GM19438 (cell line): Measurements from ENCODE around the gene PGM5.
A peak's percentile ranks its signal among the peaks of the same experiment; 100 is the strongest.
"Not testable (repeated sequence)": the region's sequence is repeated elsewhere in the genome, so short reads cannot be mapped to it uniquely, and the experiment has no call there.

Source experiments
- ATAC-seq: cut with Tn5 transposase; IDR thresholded peaks from one replicate; pipeline ENCODE4 v1.9.1; 2021; ENCODE audit warnings: low read depth; ENCODE audit not compliant: unreplicated experiment

PGM5 gene

DNA sequence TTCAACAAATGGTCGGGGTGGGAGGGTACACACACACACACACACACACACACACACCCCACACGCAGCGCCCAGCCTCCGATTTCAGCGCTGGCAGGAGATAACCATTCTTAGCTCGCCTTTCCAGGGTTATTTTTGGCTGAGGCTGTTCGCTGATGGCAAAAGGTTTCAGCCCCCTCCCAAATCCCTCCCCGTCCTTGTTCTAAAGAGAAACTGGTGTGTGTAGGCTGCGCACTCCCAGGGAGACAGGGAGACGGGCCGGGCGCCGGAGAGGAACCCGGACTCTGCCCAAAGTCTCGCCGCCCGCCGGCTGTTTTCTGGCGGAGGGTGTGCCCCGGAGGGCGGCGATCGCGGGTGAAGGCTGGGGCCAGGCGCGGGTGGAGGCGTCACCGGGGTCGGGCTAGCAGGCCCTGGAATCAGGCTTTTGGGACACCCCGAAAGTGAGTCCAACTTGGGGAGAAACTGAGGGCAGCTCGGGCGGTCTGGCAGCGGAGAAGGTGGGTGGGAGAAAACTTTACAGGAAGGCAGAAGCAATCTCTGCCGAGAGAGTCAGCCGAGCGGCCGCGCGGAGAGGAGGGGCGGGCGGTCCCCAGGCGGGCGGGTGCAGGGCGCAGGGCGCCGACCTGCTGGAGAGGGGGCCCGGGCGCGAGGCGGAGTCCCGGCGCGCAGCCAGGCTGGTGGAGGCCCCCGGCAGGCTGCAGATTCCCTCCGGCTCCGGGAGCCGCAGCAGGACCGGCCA is at the start of gene PGM5:
TSS of gene PGM5 (plus strand) at position 232 of the 739 bp plus-strand sequence. CDS start 517 bp downstream, outside the sequence.
- peak; percentile 56 for ATAC-seq

- not testable (repeated sequence) for ATAC-seq
These were observed 49.3 kb upstream of the PGM5 start for GRCh38 chr9:68307127-68307526.

DNA sequence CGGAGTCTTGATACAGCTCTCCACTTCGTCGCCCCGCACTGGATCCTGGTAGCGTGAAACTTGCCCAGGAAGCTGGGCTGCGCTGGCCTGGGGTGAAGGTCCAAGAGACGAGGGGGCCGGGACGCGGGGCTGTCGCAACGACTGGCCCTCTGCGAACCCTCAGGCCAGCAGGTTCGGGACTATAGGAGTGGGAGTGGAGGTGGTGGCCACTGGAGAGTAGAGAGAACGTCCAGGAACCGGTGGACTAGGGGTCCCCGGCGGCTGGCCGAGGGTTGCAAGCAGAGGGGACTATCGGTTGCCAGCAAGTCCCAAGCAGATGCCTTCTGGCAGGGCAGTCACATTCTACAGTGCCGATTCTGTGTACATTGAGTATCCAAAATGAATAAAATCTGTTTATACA is 48.8 kb upstream of the PGM5 start:
- ATAC-seq = not testable (repeated sequence)

DNA sequence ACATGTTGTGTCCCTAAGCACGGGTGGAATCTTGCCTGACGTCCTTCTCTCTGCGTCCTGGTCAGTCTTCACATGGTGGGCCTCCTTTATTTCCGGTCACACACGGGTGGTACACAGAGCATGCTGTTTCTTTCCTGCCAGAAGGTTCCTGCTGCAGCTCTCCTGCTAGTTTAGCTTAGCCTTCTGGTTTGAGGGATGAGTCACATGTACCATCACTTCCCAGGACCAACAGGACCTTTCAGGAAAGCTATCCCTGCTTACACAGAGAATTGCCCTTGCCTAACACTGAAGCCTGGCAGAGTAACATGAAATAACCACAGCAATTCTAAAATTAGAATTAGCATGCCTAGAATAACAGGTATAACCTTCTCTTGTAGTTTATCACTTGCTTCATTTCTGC is 45.2 kb upstream of the PGM5 start:
- ATAC-seq = not testable (repeated sequence)

- ATAC-seq = not testable (repeated sequence)
These were observed 38.2 kb upstream of the PGM5 start for GRCh38 chr9:68318209-68318608.

- ATAC-seq = not testable (repeated sequence)
These were observed 32.7 kb upstream of the PGM5 start for GRCh38 chr9:68323749-68324148.

DNA sequence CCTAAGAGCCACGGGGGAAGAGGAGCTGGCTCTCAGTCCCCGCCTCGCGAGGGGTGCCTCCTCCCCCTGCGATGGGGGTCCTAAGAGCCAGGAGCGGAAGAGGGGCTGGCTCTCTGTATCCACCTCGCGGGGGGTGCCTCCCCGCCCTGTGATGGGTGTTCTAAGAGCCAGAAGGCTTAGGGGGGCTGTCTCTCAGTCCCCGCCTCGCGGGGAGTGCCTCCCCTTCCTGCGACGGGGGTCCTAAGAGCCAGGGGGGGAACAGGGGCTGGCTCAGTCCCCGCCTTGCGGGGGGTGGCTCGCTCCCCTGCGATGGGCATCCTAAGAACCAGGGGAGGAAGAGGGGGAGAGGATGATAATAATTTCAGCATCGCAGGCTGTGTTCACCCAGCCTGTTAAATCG is 31.9 kb upstream of the PGM5 start:
- ATAC-seq = not testable (repeated sequence)

DNA sequence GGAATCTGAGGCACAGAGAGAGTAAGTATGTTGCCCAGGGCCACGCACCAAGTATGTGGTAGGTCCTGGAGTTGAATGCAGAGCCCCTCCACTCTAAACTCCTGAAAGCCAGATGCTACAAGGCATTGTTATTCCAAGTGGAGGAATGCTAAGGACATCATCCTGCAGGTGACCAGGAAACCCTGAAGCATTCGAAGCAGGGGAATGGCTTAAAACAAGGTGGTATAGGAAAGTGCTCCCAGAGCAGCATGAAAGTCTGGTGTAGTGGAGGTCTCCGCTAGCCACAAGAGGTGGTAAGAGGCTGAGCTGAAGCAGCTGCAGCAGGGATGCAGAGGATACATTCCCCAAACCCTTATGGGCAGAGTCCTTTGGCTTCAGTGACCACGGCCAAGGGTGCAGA is 27.3 kb upstream of the PGM5 start:
- ATAC-seq = not testable (repeated sequence)

GRCh38 chr9:68330531-68331173 is 25.8 kb upstream of the PGM5 start:
- not testable (repeated sequence) for ATAC-seq

DNA sequence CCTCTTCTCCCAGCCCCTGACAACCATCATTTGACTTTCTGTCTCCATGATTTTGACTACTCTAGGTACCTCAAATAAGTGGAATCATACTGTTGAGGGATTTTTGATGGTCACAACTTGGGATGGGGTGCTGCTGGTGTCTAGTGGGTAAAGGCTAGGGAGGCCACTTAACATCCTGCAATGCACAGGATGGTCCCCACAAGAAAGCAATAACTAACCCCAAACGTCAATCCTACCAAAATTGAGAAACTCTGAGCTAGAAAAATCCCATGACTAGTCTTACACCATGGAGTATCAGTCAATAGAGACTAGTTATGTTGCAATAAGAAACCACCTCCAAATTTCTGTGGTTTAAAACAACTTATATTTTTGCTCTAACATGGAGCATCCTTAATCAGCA is 24.3 kb upstream of the PGM5 start:
- not testable (repeated sequence) for ATAC-seq

GRCh38 chr9:68335935-68336334 is 20.5 kb upstream of the PGM5 start:
- ATAC-seq = not testable (repeated sequence)

DNA sequence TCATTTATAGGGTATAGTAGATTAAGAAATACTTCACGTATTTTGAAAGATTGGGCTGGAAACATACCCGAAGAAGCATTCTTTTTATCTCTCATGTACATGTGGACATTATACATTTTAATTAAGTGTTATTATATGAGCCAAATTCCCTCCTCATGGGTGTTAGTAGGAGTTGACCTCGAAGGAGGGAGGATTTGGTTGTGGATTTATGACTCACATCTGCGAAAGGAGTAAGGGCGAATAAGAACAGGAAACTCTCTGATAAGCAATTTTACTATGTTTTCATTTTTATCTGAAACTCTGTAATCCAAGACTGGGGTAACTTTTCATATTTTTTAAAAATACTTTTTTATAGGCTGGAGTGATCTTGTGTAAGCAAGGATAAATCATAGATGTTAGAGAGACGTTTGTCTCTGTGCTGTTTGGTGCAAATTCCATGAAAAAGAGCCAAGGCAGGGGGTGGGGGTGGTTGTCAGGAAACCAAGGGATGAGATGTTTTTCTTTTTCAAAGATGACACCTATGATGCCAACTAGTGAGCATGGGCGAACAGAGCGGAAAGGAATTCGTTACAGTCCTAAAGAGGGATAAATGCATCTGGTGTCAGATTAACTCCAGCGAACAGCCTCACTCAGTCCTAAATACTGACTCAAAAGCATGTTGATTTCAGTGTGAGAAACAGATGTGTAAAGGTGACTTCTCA is 19.6 kb upstream of the PGM5 start:
- ATAC-seq = not testable (repeated sequence)

- ATAC-seq = not testable (repeated sequence)
These were observed 18.4 kb upstream of the PGM5 start for GRCh38 chr9:68338000-68338399.

DNA sequence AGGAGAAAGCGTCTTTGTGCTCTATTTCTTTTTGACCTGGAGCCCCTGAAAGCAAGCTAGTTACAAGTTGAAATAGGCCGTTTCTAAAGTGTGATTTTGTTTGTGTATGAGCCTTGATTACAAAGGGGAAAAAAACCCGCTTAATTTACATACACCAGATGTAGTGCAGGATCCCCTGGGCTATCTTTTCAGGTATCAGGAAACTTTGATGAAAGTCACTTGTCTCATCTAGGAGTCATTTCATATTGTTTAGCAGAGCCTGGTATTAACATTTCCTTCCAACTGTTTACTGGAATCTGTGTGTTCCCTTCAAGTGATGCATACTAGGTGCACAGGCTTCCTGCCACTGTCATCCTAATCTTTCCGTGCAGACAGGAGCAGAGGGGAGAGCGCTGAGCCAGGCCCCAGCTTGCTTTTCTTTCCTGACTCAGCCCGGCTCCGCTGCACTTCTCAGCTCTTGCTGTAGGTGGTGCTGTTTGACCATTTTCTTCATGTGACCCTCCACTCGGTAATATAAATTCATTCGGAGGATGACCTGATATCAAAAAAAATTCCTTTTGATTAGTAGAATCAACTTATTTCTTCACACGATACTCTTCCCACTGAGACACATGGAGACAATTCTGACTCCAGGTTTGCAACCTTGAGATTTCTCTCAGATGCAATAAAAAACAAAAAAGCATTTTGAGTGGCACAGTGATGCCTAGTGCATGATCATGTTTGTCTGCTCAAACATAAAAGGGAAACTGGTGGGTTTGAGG is 14.0 kb upstream of the PGM5 start:
- ATAC-seq = peak; percentile 86

DNA sequence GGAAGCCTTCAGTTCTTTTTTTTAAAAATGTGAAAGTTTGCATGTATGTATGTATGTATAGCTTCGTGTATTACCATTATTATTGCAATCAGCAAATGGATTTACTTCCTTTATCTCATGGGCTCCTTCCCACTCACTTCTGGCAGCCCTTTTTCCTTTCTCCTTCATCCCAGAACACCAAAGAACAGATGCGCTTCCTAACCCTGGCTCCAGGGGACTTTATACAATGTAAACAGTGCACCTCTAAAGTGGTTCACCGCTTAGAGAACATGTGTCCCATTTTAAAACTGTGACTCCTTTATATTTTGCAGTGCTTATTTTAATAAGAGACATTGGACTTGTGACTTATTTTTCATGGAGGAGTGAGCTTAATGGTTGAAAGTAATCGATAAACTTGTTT is 13.2 kb upstream of the PGM5 start:
- ATAC-seq = not testable (repeated sequence)

DNA sequence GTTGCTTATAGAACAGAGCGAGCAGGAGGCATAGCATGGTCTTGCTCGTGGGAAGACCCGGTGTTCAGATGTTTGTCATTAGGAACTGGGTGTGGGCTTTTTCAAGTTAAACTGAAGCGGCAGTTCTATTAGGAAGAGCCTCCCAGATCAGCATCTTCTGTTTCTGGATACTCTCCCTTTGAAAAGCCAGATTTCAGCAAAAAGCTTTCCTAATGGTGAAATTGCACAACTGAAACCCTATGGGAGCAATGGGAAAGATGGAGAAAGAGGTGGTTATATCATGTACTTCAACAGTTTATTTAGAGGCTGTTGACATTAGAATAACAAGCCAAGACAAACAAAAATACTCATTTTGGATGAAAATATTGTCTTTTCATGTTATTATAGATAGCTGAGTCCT is 12.4 kb upstream of the PGM5 start:
- not testable (repeated sequence) for ATAC-seq

GRCh38 chr9:68351689-68352088 is 4.7 kb upstream of the PGM5 start:
- not testable (repeated sequence) for ATAC-seq

DNA sequence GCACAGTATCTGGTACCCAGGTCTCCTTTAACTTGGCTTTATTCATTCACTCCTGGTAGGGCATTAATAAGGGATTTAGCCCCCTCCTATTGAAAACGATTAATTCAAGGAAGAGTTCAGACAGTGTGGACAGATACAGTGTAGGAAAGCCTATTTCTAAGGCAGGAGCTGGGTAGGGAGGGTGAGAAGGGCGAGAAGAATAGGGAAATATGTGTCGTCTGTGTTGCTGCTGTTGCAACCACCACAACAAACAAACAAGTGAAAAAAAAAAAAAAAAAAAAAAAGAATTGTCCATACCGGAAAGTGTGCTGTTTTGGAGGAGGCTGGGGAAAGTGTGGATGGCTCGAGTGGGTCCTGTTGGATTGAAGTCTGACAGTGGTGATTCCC is 425 bp upstream of the PGM5 start:
- not testable (repeated sequence) for ATAC-seq

DNA sequence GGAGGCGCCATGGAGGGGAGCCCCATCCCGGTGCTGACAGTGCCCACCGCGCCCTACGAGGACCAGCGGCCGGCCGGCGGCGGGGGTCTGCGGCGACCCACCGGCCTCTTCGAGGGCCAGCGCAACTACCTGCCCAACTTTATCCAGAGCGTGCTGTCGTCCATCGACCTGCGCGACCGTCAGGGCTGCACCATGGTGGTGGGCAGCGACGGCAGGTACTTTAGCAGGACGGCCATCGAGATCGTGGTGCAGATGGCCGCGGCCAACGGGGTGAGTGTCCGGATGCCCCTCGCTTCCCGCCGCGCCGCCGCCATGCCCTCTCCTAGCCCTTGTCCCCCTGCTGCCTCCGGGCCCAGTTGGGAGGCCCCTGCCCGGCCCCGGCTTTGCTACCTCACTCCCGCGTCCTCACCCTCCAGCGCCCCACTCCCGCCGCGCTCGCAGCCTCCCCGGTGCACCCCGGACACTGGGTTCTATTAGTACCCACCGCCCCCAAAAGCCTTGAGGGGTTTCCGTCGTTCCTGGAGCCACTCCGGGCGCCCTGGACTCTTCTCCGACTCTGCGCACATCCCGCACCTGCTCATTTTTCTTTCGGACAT is 806 bp downstream of the PGM5 start:
- ATAC-seq = peak; percentile 13

DNA sequence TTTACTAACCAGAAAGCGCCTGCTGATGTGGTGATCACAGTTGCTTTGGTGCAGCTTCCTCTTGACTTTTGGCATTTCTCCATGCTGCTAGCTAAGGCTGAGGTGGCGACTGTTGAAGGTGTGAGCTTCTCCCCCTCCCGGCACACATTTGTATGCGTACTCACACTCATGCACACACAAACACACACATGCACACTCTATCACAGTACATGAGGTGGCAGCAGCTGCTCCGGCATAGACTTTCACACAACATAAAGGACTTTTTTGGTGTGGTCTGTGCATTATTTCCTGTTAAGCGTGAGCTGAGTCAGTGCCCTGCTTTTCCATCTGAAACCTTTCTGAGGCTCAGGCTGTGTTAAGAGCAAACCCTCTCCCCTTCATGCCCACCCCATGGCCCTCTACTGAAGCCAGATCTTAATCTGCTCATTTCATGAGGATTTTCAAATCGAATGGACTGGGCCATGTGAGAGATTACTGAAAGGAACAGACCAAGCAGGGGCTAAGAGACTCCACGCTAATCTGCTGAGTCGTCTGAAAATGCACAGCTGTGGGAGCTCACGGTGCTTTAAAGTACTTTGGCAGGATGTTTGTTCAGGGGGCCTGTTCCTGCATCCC is 10.6 kb downstream of the PGM5 start:
- ATAC-seq = not testable (repeated sequence)
